Heart right ventricle (tissue), 16 donors: ENCODE measurements around the gene RAD51. TPM values are rescaled to one million over a fixed set of nuclear protein-coding genes. Genes with fewer than 3 reads are reported as not detected.

Experiments
- ATAC-seq, 8 donors: fragments of 200-7000 bp; cut with Tn5 transposase; one replicate each; pipeline ENCODE4 v1.9.1; 2020; ENCODE audit warnings: mild to moderate bottlenecking in 8 of 8, moderate library complexity in 8 of 8, moderate number of reproducible peaks in 1 of 8
- DNase-seq, 2 donors: peaks; one replicate each; pipeline ENCODE4 v3.0.0-alpha.2; 2020
- H3K27ac ChIP-seq, 10 donors: fragments of 200-600 bp; sonication (generic) in 2 of 10; one replicate each; pipeline versions ENCODE4 v1.5.0 to v1.8.0; 2020 to 2022; ENCODE audit warnings: mild to moderate bottlenecking in 3 of 10
- H3K27me3 ChIP-seq, 7 donors: fragments of 200-600 bp; one replicate each; pipeline ENCODE4 v1.8.0; 2021 to 2022; ENCODE audit warnings: mild to moderate bottlenecking in 2 of 7
- H3K36me3 ChIP-seq, 9 donors: fragments of 200-600 bp; sonication (generic) in 1 of 9; one replicate each; pipeline versions ENCODE4 v1.5.0 to v1.8.0; 2020 to 2022; ENCODE audit warnings: mild to moderate bottlenecking in 2 of 9
- H3K4me1 ChIP-seq, 9 donors: fragments of 200-600 bp; sonication (generic) in 1 of 9; one replicate each; pipeline versions ENCODE4 v1.5.0 to v1.8.0; 2020 to 2022; ENCODE audit warnings: mild to moderate bottlenecking in 4 of 9
- H3K4me3 ChIP-seq, 10 donors: fragments of 200-600 bp; sonication (generic) in 2 of 10; one replicate each; pipeline versions ENCODE4 v1.5.0 to v1.8.0; 2020 to 2022; ENCODE audit warnings: mild to moderate bottlenecking in 7 of 10, moderate library complexity in 2 of 10
- H3K9me3 ChIP-seq, 11 donors: fragments of 200-600 bp in 10 of 11; sonication (generic) in 2 of 11; one replicate each; pipeline versions ENCODE4 v1.5.0 to v1.8.0; 2013 to 2022; ENCODE audit warnings: mild to moderate bottlenecking in 2 of 11, control low read depth in 1 of 11, moderate library complexity in 1 of 11
- WGBS, 2 donors: extraction: QIAGEN DNeasy Blood & Tissue Kit; methylation state at CpG; one replicate each; pipeline ENCODE4 v1.1.7; 2013; ENCODE audit warnings: inconsistent platforms in 1 of 2; 5-methylcytosine and 5-hydroxymethylcytosine counted together
- intact Hi-C, 10 donors: fragments of 100-400 bp; cut with DNase I; formaldehyde crosslinking; loops; one replicate each; pipeline versions ENCODE4 v1.11.1 to v1.14.2; 2022
- polyA plus RNA-seq, 2 donors: library from polyadenylated mRNA; stranded (reverse); fragments of 200-250 nt; gene quantifications; one replicate each; pipeline ENCODE4 v1.2.3, GENCODE V29; 2013
- total RNA-seq, 10 donors: library from RNA; stranded (reverse); fragmentation: NEBNext Ultra II Directional in 3 of 10; extraction: Animal tissue kit (Norgen Biotek cat#: 25700) in 3 of 10; gene quantifications; one replicate each; pipeline versions ENCODE4 v1.2.1 to v1.2.4, GENCODE V29; 2021 to 2023
- TF ChIP-seq, protein P1 (sequence below), 9 donors: fragments of 200-600 bp; sonication (generic) in 2 of 9; IDR thresholded peaks; one replicate each; pipeline versions ENCODE4 v1.5.0 to v1.8.0; 2021 to 2022; ENCODE audit warnings: antibody characterized with exemption in 9 of 9, mild to moderate bottlenecking in 5 of 9, moderate library complexity in 1 of 9
- donor health status: Arrhythmogenic right ventricular cardiomyopathy.
- donor health status: ischemic (EF 13 %, LVEDD 7.1; RV severe dilation, severe dysfunction).
- donor health status: healthy with polysubstance abuse.
- donor health status: DM: no; HTN: yes; CAD: no.
- donor health status: DM: no; HTN: no; CAD: no.
- donor health status: ischemic (EF 25% LVEDD 6.9; RV normal size, moderate dysfunction).
- donor health status: ischemic (EF 25% LVEDD 5.7; RV mildly dilated, moderate dysfunction).
- donor health status: healthy.
- donor health status: DM: yes; HTN: yes; CAD: no.
- donor health status: Ischemic cardiomyopathy.
- donor health status: ischemic (EF 35%, LVEDD 5.7; RV mildly dilated, moderate dysfunction).
- donor health status: nonischemic (EF 11% LVEDD 7.7; RV severe dilation, severe dysfunction).
- donor health status: DM: yes; HTN: yes; CAD: no.
- donor health status: PGD.
- donor health status: ischemic (EF 29% LVEDD 5.4; RV normal size, mild dysfunction).
- donor health status: nonischemic (EF 23%, LVEDD 6.1; RV moderate dilation, normal function).

RAD51 gene
- total and polyA plus RNA-seq, 12 donors: 0.30 to 3.6 (median 0.61) TPM; not detected in 1

DNA sequence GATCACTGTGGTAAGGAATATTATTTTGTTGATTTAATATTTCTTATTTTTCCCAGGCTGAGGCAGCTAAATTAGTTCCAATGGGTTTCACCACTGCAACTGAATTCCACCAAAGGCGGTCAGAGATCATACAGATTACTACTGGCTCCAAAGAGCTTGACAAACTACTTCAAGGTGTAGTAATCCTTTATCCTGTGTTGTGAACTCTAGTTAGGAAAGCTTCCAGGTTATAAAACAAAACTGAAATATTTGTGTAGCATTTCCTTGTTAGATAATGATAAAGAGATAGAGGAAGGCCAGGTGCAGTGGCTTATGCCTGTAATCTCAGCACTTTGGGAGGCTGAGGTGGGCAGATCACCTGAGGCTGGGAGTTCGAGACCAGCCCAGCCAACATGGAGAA lies 11.1 kb downstream of the RAD51 start:
- TF ChIP-seq, protein P1, sequence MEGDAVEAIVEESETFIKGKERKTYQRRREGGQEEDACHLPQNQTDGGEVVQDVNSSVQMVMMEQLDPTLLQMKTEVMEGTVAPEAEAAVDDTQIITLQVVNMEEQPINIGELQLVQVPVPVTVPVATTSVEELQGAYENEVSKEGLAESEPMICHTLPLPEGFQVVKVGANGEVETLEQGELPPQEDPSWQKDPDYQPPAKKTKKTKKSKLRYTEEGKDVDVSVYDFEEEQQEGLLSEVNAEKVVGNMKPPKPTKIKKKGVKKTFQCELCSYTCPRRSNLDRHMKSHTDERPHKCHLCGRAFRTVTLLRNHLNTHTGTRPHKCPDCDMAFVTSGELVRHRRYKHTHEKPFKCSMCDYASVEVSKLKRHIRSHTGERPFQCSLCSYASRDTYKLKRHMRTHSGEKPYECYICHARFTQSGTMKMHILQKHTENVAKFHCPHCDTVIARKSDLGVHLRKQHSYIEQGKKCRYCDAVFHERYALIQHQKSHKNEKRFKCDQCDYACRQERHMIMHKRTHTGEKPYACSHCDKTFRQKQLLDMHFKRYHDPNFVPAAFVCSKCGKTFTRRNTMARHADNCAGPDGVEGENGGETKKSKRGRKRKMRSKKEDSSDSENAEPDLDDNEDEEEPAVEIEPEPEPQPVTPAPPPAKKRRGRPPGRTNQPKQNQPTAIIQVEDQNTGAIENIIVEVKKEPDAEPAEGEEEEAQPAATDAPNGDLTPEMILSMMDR (IDR thresholded peaks at IDR 0.05): no peak
- intact Hi-C loops: no loop called here
- ATAC-seq (no peak), DNase-seq (no peak)
- WGBS, 2 donors: 95 to 97% methylated on average over 2 of the region's 2 CpGs
- Histone ChIP-seq H3K4me1 (no peaks in the 10 kb centered on the region), H3K9me3 (no peaks in the 10 kb centered on the region), H3K27ac (no peak overlapping the region), H3K27me3 (no peaks in the 10 kb centered on the region), H3K36me3 (peaks cover 0 to 66% (median 0%) of the 10 kb centered on the region in 9 donors), H3K4me3 (no peak overlapping the region)

DNA sequence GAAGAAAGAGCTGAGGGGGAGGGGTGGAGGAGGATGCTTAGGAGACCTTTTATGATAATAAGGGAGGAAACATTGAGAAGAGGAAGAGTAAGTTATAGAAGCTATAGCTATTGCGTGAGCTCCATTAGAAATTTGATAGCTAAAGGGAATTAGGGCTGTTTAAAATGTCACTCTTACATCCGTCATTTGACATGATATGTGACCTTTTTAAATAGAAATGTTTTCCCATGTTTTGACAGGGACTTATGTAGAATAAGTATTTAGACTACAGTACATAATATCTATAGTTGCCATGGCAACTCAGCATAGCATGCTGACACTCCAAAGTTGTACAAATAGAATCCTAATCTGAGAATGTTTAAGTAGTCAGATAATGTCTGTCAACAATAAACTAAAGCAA lies 19.2 kb downstream of the RAD51 start:
- DNase-seq (no peak), ATAC-seq (no peak)
- H3K27ac ChIP-seq: no peak overlapping the region
- H3K4me3 ChIP-seq: no peak overlapping the region
- H3K9me3 ChIP-seq: no peaks in the 10 kb centered on the region
- intact Hi-C loops: no loop called here
- H3K27me3 ChIP-seq: no peaks in the 10 kb centered on the region
- H3K36me3 ChIP-seq: peaks cover 0 to 40% (median 0%) of the 10 kb centered on the region in 9 donors
- no peaks in the 10 kb centered on the region for H3K4me1 ChIP-seq
- TF ChIP-seq, protein P1 (IDR thresholded peaks at IDR 0.05): no peak
- 45 to 68% methylated on average over 2 of the region's 2 CpGs for WGBS, 2 donors

DNA sequence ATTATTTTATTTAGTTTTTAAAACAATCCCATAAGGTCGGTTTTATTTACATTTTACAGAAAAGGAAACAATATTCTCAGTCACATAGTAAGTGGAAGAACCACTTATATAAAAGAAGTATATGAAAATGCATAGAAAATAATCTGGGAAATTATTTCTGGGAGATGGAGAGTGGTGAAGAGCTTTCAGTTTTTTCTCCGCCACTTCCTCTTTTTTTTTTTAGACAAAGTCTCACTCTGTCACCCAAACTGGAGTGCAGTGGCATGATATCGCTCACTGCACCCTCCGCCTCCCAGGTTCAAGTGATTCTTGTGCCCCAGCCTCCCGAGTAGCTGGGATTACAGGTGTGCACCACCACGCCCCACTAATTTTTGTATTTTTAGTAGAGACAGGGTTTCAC lies 21.2 kb downstream of the RAD51 start:
- intact Hi-C loops: no loop called here
- TF ChIP-seq, protein P1 (IDR thresholded peaks at IDR 0.05): no peak
- no peak for DNase-seq
- no peak for ATAC-seq
- Histone ChIP-seq H3K9me3 (no peaks in the 10 kb centered on the region), H3K4me1 (no peaks in the 10 kb centered on the region), H3K27me3 (no peaks in the 10 kb centered on the region), H3K4me3 (no peak overlapping the region), H3K27ac (no peak overlapping the region), H3K36me3 (peaks cover 0 to 33% (median 0%) of the 10 kb centered on the region in 9 donors)
- 94% methylated on average over 6 of the region's 6 CpGs for WGBS, 2 donors

DNA sequence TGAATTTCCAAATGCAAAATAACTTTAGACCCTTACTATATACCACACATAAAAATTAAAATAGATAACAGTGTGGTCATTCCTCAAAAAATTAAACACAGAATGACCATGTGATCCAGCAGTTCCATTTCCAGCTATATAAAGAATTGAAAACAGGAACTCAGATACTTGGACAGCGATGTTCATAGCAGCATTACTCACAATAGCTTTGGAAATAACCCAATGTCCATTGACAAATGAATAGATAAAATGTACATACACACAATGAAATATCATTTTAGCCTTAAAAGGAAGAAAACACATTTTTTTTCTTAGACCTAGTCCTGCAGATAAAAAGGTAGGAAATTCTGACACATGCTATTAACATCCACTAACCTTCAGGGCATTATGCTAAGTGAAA lies 26.7 kb downstream of the RAD51 start:
- H3K27ac ChIP-seq: no peak overlapping the region
- intact Hi-C loops: no loop called here
- ATAC-seq (no peak), DNase-seq (no peak)
- WGBS, 2 donors: 64 to 72% methylated on average over 1 of the region's 1 CpG
- H3K36me3 ChIP-seq: peaks cover 0 to 27% (median 0%) of the 10 kb centered on the region in 9 donors
- H3K27me3 ChIP-seq: no peaks in the 10 kb centered on the region
- H3K9me3 ChIP-seq: no peaks in the 10 kb centered on the region
- H3K4me1 ChIP-seq: no peaks in the 10 kb centered on the region
- no peak overlapping the region for H3K4me3 ChIP-seq
- TF ChIP-seq, protein P1 (IDR thresholded peaks at IDR 0.05): no peak
